ENCODE measurements around the gene SRD5A1. TPM values are rescaled to one million over a fixed set of nuclear protein-coding genes. Genes with fewer than 3 reads are reported as not detected.

SRD5A1 gene
- total RNA-seq, 1 experiment from 2014 or later: 24.7 TPM

DNA sequence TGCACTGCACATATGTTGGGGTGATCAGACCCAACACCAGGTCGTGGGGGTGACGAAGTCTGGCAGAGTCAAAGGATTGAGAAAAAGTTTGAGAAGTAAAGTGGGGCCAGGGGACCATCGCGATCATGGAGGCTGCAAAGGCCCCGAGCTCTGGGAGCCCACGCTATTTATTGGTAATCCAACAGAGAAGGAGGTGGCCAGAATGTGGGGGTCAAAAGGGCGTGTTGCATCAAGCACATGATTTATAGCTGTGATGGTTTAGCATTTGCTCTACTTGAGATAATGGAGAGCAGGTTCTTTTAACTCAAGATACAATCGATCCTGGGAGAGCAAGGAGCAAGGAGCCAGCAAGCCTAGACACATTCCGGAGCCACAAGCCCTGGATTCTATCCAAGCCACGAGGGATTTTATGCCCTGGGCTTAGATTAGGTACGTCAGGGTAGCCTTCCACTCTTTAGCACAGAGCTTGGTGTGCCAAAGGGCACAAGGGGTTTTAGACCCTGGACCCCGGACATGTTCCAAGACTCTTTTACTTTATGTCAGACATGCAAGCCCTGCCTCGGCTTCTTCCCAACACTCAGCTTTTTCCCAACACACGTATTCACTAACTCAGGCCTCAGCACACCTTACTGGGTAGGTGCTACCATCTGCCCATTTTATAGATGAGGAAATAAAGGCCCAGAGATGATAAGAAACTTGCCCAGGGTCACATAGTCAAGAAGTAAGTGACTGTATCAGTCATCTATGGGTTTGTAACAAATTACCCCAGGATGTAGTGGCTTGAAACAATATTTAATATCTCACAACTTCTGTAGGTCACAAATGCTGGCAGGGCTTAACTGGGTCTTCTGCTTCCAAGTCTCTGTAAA lies 39.9 kb upstream of the SRD5A1 start:
- Histone ChIP-seq H3K4me1 (ENCODE audit: control insufficient read depth in 1 of 2, insufficient read depth in 2 of 2, low read length in 2 of 2) (no peaks in the 10 kb centered on the region), H3K9ac (ENCODE audit: low read length) (no peak overlapping the region), H2AFZ (ENCODE audit: low read depth, low read length, poor library complexity, severe bottlenecking) (no peak overlapping the region), H3K27me3 (ENCODE audit: insufficient read depth, low read length) (no peaks in the 10 kb centered on the region), H3K9me3 (ENCODE audit: control insufficient read depth in 1 of 2, insufficient read depth in 1 of 2, low read depth in 1 of 2, low read length in 2 of 2) (no peaks in the 10 kb centered on the region), H3K4me2 (ENCODE audit: low read length) (no peak overlapping the region), H4K20me1 (ENCODE audit: insufficient read depth) (no peaks in the 10 kb centered on the region; the same call in 1 of the 2 replicates), H3K36me3 (ENCODE audit: control insufficient read depth in 1 of 2, insufficient read depth in 2 of 2, low read length in 2 of 2) (peaks cover 3% of the 10 kb centered on the region in 2 experiments; a peak in 3 of 4 replicates), H3K4me3 (replicated peaks in 1 of 2; ENCODE audit: low read depth in 1 of 2, low read length in 2 of 2) (no peak overlapping the region), H3K79me2 (ENCODE audit: insufficient read depth, low read length) (no peaks in the 10 kb centered on the region), H3K27ac (ENCODE audit: low read depth, low read length) (no peak overlapping the region), H3K9me2 (ENCODE audit: insufficient read depth) (no peaks in the 10 kb centered on the region)
- POLR2A ChIA-PET: no interaction called here
- TF ChIP-seq EZH2phosphoT487 (IDR thresholded peaks at IDR 0.05; ENCODE audit: borderline replicate concordance) (no peak), JUND (IDR thresholded peaks at IDR 0.05) (no peak)
- TF ChIP-seq, protein P1, sequence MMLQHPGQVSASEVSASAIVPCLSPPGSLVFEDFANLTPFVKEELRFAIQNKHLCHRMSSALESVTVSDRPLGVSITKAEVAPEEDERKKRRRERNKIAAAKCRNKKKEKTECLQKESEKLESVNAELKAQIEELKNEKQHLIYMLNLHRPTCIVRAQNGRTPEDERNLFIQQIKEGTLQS (IDR thresholded peaks at IDR 0.05): no peak
- DNase-seq (ENCODE audit: low read depth, low spot score): no peak
- intact Hi-C loops (cut with micrococcal nuclease): no loop called here
- no peak for ATAC-seq
- BruUV-seq (replicated peaks): no TSS peak
- RAD21 ChIA-PET (ENCODE audit: low non-redundant PET in 1 of 2, low total read pairs in 2 of 2, uncharacterized antibody in 2 of 2, unreplicated experiment in 2 of 2): no interaction called here
- CTCF ChIA-PET: no interaction called here

DNA sequence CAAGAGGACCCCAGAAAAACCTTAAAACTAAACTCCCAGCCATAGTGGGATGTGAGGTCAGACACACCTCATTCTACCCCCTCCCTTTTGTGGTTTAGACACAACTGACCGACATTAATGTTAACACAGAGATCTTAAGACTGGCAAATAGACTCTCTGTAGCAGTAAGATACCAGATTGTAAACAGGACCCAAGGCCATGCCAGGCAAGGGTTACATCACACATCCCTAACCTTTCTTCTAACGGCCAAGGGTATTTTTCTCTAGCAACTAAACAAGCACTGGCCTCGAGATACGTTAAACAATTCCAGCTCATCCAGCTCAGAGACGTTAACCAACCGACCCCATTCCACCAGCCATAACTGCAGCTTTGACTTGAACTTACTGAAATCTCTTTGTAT lies 39.2 kb upstream of the SRD5A1 start:
- no peak overlapping the region for H3K9ac ChIP-seq (ENCODE audit: low read length)
- ChIA-PET RAD21 (ENCODE audit: low non-redundant PET in 1 of 2, low total read pairs in 2 of 2, uncharacterized antibody in 2 of 2, unreplicated experiment in 2 of 2) (no interaction called here), POLR2A (no interaction called here), CTCF (no interaction called here)
- no peaks in the 10 kb centered on the region for H3K79me2 ChIP-seq (ENCODE audit: insufficient read depth, low read length)
- no peaks in the 10 kb centered on the region for H3K4me1 ChIP-seq (ENCODE audit: control insufficient read depth in 1 of 2, insufficient read depth in 2 of 2, low read length in 2 of 2)
- peaks cover 9 to 10% of the 10 kb centered on the region in 2 experiments; a peak in 3 of 4 replicates for H3K36me3 ChIP-seq (ENCODE audit: control insufficient read depth in 1 of 2, insufficient read depth in 2 of 2, low read length in 2 of 2)
- no peaks in the 10 kb centered on the region for H3K27me3 ChIP-seq (ENCODE audit: insufficient read depth, low read length)
- DNase-seq (ENCODE audit: low read depth, low spot score) (no peak), ATAC-seq (no peak)
- no peaks in the 10 kb centered on the region for H3K9me3 ChIP-seq (ENCODE audit: control insufficient read depth in 1 of 2, insufficient read depth in 1 of 2, low read depth in 1 of 2, low read length in 2 of 2)
- H4K20me1 ChIP-seq (ENCODE audit: insufficient read depth): no peaks in the 10 kb centered on the region; the same call in 1 of the 2 replicates
- H3K4me2 ChIP-seq (ENCODE audit: low read length): no peak overlapping the region
- no peak overlapping the region for H3K27ac ChIP-seq (ENCODE audit: low read depth, low read length)
- intact Hi-C loops (cut with micrococcal nuclease): no loop called here
- BruUV-seq (replicated peaks): no TSS peak
- H2AFZ ChIP-seq (ENCODE audit: low read depth, low read length, poor library complexity, severe bottlenecking): no peak overlapping the region
- no peak overlapping the region for H3K4me3 ChIP-seq (replicated peaks in 1 of 2; ENCODE audit: low read depth in 1 of 2, low read length in 2 of 2)
- no peaks in the 10 kb centered on the region for H3K9me2 ChIP-seq (ENCODE audit: insufficient read depth)
- TF ChIP-seq RAD21 (IDR thresholded peaks at IDR 0.05; ENCODE audit: low read depth) (no peak), SRF (IDR thresholded peaks at IDR 0.05; ENCODE audit: low read depth) (no peak), POLR2AphosphoS5 (IDR thresholded peaks at IDR 0.05; ENCODE audit: low read depth, low read length) (no peak), EZH2phosphoT487 (IDR thresholded peaks at IDR 0.05; ENCODE audit: borderline replicate concordance) (no peak), ELF1 (IDR thresholded peaks at IDR 0.05; ENCODE audit: borderline replicate concordance, low read depth) (no peak), ZNF274 (IDR thresholded peaks at IDR 0.05; ENCODE audit: low read depth, low read length) (no peak), ZFX (IDR thresholded peaks at IDR 0.05) (no peak), POLR2A (IDR thresholded peaks at IDR 0.05; ENCODE audit: borderline replicate concordance, extremely low read depth, insufficient read depth, insufficient read length) (no peak), CEBPB (IDR thresholded peaks at IDR 0.05; ENCODE audit: low read depth) (no peak), EGR1 (IDR thresholded peaks at IDR 0.05; ENCODE audit: low read depth) (no peak), EZH2 (IDR thresholded peaks at IDR 0.05) (no peak), FOSL1 (IDR thresholded peaks at IDR 0.05; ENCODE audit: low read depth) (no peak), JUND (IDR thresholded peaks at IDR 0.05) (no peak)
- TF ChIP-seq, protein P2, sequence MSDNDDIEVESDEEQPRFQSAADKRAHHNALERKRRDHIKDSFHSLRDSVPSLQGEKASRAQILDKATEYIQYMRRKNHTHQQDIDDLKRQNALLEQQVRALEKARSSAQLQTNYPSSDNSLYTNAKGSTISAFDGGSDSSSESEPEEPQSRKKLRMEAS (IDR thresholded peaks at IDR 0.05): no peak
- TF ChIP-seq, protein P3, sequence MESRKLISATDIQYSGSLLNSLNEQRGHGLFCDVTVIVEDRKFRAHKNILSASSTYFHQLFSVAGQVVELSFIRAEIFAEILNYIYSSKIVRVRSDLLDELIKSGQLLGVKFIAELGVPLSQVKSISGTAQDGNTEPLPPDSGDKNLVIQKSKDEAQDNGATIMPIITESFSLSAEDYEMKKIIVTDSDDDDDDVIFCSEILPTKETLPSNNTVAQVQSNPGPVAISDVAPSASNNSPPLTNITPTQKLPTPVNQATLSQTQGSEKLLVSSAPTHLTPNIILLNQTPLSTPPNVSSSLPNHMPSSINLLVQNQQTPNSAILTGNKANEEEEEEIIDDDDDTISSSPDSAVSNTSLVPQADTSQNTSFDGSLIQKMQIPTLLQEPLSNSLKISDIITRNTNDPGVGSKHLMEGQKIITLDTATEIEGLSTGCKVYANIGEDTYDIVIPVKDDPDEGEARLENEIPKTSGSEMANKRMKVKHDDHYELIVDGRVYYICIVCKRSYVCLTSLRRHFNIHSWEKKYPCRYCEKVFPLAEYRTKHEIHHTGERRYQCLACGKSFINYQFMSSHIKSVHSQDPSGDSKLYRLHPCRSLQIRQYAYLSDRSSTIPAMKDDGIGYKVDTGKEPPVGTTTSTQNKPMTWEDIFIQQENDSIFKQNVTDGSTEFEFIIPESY (IDR thresholded peaks at IDR 0.05; ENCODE audit: extremely low read depth, insufficient replicate concordance, low read length): no peak
- TF ChIP-seq, protein P4, sequence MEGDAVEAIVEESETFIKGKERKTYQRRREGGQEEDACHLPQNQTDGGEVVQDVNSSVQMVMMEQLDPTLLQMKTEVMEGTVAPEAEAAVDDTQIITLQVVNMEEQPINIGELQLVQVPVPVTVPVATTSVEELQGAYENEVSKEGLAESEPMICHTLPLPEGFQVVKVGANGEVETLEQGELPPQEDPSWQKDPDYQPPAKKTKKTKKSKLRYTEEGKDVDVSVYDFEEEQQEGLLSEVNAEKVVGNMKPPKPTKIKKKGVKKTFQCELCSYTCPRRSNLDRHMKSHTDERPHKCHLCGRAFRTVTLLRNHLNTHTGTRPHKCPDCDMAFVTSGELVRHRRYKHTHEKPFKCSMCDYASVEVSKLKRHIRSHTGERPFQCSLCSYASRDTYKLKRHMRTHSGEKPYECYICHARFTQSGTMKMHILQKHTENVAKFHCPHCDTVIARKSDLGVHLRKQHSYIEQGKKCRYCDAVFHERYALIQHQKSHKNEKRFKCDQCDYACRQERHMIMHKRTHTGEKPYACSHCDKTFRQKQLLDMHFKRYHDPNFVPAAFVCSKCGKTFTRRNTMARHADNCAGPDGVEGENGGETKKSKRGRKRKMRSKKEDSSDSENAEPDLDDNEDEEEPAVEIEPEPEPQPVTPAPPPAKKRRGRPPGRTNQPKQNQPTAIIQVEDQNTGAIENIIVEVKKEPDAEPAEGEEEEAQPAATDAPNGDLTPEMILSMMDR (IDR thresholded peaks at IDR 0.05 in 2 of 3, conservative IDR thresholded peaks at IDR 0.05 in 1 of 3; ENCODE audit: borderline replicate concordance in 1 of 3, insufficient read depth in 1 of 3, low read depth in 2 of 3, low read length in 2 of 3): no peak

All from HCT116 (cell line).